Activated CD4-positive, alpha-beta memory T cell treated with anti-CD3 and anti-CD28 coated beads for 36 hours (primary cell): Measurements from ENCODE around the gene MS4A8. TPM values are rescaled to one million over a fixed set of nuclear protein-coding genes. Genes with fewer than 3 reads are reported as not detected.

Experiments
- CTCF ChIA-PET: fragments of 350-600 bp; sonication (Branson Sonifier 250); formaldehyde crosslinking; loops from one replicate; lab custom pipeline; 2021; ENCODE audit warnings: antibody characterized with exemption, inconsistent platforms; lab: Charles Lee
- POLR2A ChIA-PET: fragments of 350-600 bp; sonication (Branson Sonifier 250); formaldehyde crosslinking; loops from one replicate; lab custom pipeline; 2021; ENCODE audit warnings: antibody characterized with exemption; lab: Charles Lee
- DNase-seq: peaks from one replicate; pipeline ENCODE4 v3.0.0-alpha.2; 2020
- H3K27ac Mint-ChIP-seq: one replicate; pipeline ENCODE4 v1.8.0; 2021; ENCODE audit warnings: mixed read lengths
- H3K27me3 Mint-ChIP-seq: one replicate; pipeline ENCODE4 v1.8.0; 2021; ENCODE audit warnings: mixed read lengths
- H3K36me3 Mint-ChIP-seq: one replicate; pipeline ENCODE4 v1.8.0; 2021; ENCODE audit warnings: mixed read lengths
- H3K4me1 Mint-ChIP-seq: one replicate; pipeline ENCODE4 v1.8.0; 2021; ENCODE audit warnings: low read depth, mixed read lengths
- H3K4me3 Mint-ChIP-seq: one replicate; pipeline ENCODE4 v1.8.0; 2021; ENCODE audit warnings: mild to moderate bottlenecking, mixed read lengths
- H3K9me3 Mint-ChIP-seq: one replicate; pipeline ENCODE4 v1.8.0; 2021; ENCODE audit warnings: mixed read lengths
- intact Hi-C: fragments of 100-400 bp; cut with micrococcal nuclease; formaldehyde crosslinking; loops from one replicate; pipeline ENCODE4 v1.15.1; 2023
- total RNA-seq, 2 experiments: library from RNA; stranded (reverse); gene quantifications; one replicate each; pipeline ENCODE4 v1.2.3, GENCODE V29; 2021

Gene MS4A8
- total RNA-seq, 2 experiments from 2014 or later: not detected

DNA sequence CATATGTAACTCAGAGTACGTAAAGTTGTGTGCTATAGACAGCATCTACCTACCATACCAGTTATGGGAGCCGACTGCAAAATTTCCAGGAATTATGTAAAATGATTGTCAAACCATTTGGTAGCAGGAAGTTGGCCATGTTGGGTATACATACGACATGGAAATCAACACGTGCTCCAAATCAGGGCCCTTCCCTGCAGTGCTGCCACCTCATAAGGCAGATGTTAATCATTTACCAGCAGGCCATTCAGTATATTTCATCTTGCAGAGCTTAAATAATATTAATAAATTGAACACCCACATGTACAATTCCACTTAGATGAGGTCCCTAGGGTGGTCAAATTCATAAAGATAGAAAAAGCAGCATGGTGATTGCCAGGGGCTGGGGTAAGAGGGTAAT lies 34.9 kb downstream of the MS4A8 start:
- no peak overlapping the region for H3K27ac Mint-ChIP-seq
- intact Hi-C loops: no loop called here
- no peaks in the 10 kb centered on the region for H3K4me1 Mint-ChIP-seq
- H3K27me3 Mint-ChIP-seq: peaks cover 9% of the 10 kb centered on the region
- DNase-seq: no peak
- H3K36me3 Mint-ChIP-seq: no peaks in the 10 kb centered on the region
- ChIA-PET CTCF (no interaction called here), POLR2A (no interaction called here)
- H3K4me3 Mint-ChIP-seq: no peak overlapping the region
- no peaks in the 10 kb centered on the region for H3K9me3 Mint-ChIP-seq

DNA sequence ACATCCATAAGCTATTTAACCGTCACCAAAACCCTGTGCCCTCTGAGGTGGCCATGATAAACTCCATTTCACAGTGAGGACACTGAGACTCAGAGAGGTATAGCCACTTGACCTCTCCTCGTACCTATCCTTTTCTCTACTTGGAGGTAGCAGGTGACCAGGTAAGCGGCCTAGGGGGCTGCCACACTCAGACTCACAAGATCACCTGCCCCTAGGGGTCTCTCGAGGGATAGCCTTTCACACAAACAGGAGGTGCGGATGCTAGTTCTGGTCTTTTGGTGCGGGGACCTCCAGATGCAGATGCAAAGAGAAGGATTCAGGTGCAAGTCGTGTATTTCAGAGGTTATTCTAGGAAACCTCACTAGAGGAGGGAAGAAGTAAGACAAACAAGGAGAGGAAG lies 39.7 kb downstream of the MS4A8 start:
- Mint-ChIP-seq H3K36me3 (no peaks in the 10 kb centered on the region), H3K27me3 (peaks cover 4% of the 10 kb centered on the region), H3K4me1 (no peaks in the 10 kb centered on the region), H3K9me3 (no peaks in the 10 kb centered on the region), H3K4me3 (no peak overlapping the region), H3K27ac (no peak overlapping the region)
- DNase-seq: no peak
- CTCF ChIA-PET: interaction anchor here (1.3 kb wide), 1 partner anchor 14 kb away, joined by 4 read pairs; no protein-coding TSS in a partner anchor
- intact Hi-C loops: no loop called here
- POLR2A ChIA-PET: no interaction called here

DNA sequence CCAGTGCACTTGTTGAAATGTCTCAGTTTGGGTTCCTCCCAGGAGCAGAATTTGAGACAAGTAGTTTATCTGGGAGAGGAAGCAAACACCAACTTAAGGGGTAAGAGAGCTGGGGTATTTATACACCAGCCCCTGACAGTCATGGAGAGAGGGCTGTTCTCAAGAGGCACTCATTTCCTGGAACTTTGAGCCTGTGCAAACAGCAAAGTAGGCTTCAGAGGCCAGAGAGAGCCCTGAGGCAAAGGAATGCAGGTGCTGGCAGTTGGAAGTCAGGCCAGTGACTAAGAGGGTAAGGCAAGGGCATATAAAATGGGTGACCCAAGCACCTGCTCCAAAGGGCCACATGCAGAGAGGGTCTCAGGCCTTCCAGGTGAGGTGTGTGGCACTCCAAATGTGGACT lies 41.2 kb downstream of the MS4A8 start:
- H3K4me3 Mint-ChIP-seq: no peak overlapping the region
- H3K9me3 Mint-ChIP-seq: no peaks in the 10 kb centered on the region
- H3K27me3 Mint-ChIP-seq: peaks cover 7% of the 10 kb centered on the region
- no peaks in the 10 kb centered on the region for H3K36me3 Mint-ChIP-seq
- CTCF ChIA-PET: interaction anchor here (1.0 kb wide), 1 partner anchor 34 kb away, joined by 3 read pairs; no protein-coding TSS in a partner anchor
- POLR2A ChIA-PET: no interaction called here
- intact Hi-C loops: no loop called here
- no peaks in the 10 kb centered on the region for H3K4me1 Mint-ChIP-seq
- H3K27ac Mint-ChIP-seq: no peak overlapping the region
- DNase-seq: no peak

DNA sequence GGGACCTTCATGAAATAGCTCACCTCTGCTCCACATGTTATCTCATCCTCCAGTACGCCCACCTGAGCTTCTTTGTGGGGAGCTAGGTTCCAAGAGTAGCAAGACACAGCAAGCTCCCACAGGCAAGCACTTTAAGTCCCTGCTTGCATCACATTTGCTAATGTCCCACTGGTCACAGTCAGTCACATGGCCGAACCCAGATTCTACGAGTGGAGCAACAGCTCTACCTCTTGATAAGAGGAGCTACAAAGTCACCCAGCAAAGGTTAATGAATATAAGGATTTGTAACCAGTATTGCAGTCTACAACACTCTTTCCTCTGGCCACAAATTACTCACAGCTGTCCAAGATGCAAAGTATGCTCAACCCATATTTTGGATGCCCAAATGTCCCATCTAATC lies 42.0 kb downstream of the MS4A8 start:
- no peaks in the 10 kb centered on the region for H3K36me3 Mint-ChIP-seq
- CTCF ChIA-PET: no interaction called here
- no peak overlapping the region for H3K27ac Mint-ChIP-seq
- POLR2A ChIA-PET: no interaction called here
- H3K4me1 Mint-ChIP-seq: no peaks in the 10 kb centered on the region
- H3K27me3 Mint-ChIP-seq: peaks cover 9% of the 10 kb centered on the region
- no peaks in the 10 kb centered on the region for H3K9me3 Mint-ChIP-seq
- intact Hi-C loops: no loop called here
- no peak for DNase-seq
- H3K4me3 Mint-ChIP-seq: no peak overlapping the region

DNA sequence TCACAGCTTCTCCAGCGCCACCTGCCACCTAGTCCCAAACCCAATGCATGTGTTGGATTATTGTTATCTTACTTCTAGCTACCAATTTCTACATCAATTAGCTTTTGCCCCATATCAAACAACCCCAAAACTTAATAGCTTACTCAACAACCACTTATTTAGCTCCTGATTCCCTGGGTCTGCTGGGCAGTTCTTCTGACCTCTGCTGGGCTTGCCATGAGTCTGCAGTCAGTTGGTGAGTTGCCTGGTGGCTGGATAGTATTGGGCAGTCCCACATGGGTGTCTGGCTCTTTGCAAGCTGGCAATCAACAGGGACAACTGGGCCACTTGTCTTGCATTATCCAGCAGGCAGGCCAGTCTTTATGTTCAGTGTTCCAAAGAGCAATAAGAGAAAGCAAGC lies 43.6 kb downstream of the MS4A8 start:
- H3K27me3 Mint-ChIP-seq: peaks cover 9% of the 10 kb centered on the region
- POLR2A ChIA-PET: no interaction called here
- no peak overlapping the region for H3K4me3 Mint-ChIP-seq
- H3K36me3 Mint-ChIP-seq: no peaks in the 10 kb centered on the region
- intact Hi-C loops: no loop called here
- CTCF ChIA-PET: interaction anchor here (1.5 kb wide), 1 partner anchor 13 kb away, joined by 8 read pairs; the partner anchor contains the start of gene MS4A15
- H3K4me1 Mint-ChIP-seq: no peaks in the 10 kb centered on the region
- no peaks in the 10 kb centered on the region for H3K9me3 Mint-ChIP-seq
- no peak for DNase-seq
- no peak overlapping the region for H3K27ac Mint-ChIP-seq

DNA sequence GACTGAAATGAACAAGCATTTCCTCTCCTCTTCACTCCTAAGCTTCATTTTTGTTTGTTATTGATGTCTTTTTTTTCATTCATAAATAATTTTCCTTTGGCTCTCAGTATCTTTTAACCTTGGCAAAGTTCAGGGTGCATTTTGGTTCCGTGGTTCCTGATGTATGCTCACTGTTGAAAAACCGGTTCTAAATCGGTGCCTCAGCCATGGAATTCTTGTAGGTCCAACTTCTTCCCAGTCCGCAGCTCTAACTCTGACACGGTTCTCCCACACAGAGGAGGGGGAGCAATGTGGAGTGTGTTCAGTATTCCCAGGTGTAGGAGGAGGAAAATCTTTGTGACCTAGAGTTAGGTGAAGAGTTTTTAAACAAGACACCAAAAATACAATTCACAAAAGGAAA lies 44.7 kb downstream of the MS4A8 start:
- no peaks in the 10 kb centered on the region for H3K36me3 Mint-ChIP-seq
- H3K4me3 Mint-ChIP-seq: no peak overlapping the region
- H3K27me3 Mint-ChIP-seq: peaks cover 5% of the 10 kb centered on the region
- POLR2A ChIA-PET: no interaction called here
- CTCF ChIA-PET: interaction anchor here (1.5 kb wide), 1 partner anchor 12 kb away, joined by 8 read pairs; the partner anchor contains the start of gene MS4A15
- intact Hi-C loops: no loop called here
- no peaks in the 10 kb centered on the region for H3K4me1 Mint-ChIP-seq
- no peak overlapping the region for H3K27ac Mint-ChIP-seq
- no peak for DNase-seq
- H3K9me3 Mint-ChIP-seq: no peaks in the 10 kb centered on the region

DNA sequence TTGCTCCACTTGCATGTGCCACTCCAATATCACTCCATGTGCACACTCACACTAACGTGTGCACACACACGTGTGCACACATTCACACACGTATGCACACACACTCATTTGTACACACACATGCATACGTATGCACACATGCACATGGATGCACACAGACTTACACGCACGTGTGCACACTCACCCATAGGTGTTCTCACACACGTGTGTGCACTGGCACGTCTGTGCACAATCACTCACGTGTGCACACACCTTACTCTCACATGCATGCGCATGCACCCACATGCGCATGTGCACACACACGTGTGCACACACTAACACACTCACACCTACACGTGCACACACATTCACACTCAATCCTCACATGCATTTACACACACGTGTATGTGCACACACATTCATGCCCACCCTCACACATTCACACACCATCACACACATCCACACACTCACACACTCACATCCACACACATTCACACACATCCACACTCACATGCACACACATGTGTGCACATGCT lies 48.0 kb downstream of the MS4A8 start:
- Mint-ChIP-seq H3K27ac (no peak overlapping the region), H3K9me3 (no peaks in the 10 kb centered on the region), H3K4me3 (no peak overlapping the region), H3K27me3 (peaks cover 14% of the 10 kb centered on the region), H3K36me3 (no peaks in the 10 kb centered on the region), H3K4me1 (no peaks in the 10 kb centered on the region)
- ChIA-PET POLR2A (no interaction called here), CTCF (interaction anchor here (1.3 kb wide), 1 partner anchor 28 kb away, joined by 3 read pairs; no protein-coding TSS in a partner anchor)
- no peak for DNase-seq
- intact Hi-C loops: no loop called here

DNA sequence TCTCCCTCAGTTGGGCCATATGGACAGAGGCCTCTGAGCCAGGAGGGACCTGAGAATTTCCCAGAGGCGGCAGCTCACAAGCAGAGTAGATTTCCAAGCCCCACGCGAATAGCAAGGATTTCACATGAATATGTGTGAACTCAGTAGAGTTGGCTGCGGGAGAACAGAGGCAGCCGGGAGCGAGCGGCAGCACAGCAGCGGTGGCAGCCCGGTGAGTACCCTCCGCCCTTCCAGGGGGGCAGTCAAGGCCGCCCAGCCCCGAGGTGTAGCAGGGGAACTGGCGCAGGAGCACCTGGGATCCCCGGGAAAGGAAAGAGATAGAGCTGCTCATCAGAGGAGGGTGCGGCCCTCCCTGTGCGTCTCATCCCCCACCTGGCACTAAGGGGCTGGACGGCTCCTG lies 48.8 kb downstream of the MS4A8 start:
- no peak for DNase-seq
- Mint-ChIP-seq H3K4me3 (no peak overlapping the region), H3K4me1 (no peaks in the 10 kb centered on the region), H3K36me3 (no peaks in the 10 kb centered on the region), H3K27ac (no peak overlapping the region), H3K9me3 (no peaks in the 10 kb centered on the region), H3K27me3 (peaks cover 16% of the 10 kb centered on the region)
- intact Hi-C loops: no loop called here
- ChIA-PET POLR2A (no interaction called here), CTCF (interaction anchor here (1.3 kb wide), 1 partner anchor 27 kb away, joined by 3 read pairs; no protein-coding TSS in a partner anchor)

DNA sequence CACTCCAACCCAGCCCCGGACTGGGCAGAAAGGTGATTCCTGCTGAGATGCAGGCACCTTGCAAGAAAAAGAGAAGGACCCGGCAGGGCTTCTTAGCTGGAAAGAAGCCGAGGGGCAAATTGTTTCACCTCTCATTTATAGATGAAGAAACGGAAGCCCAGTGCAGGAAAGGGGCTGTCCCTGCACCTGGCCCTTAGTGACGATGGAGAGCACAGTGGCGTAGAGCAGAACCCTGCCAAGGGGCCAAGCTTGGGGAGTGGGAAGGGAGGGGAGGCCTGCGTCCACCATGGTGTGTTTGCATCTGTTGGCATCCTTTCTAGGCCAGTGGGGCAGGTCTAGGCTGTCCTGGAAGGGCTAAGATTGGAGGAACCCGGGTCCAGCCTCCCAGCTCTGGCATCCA lies 49.4 kb downstream of the MS4A8 start:
- Mint-ChIP-seq H3K36me3 (no peaks in the 10 kb centered on the region), H3K27me3 (peaks cover 17% of the 10 kb centered on the region), H3K27ac (no peak overlapping the region), H3K4me1 (no peaks in the 10 kb centered on the region), H3K4me3 (no peak overlapping the region), H3K9me3 (no peaks in the 10 kb centered on the region)
- ChIA-PET CTCF (no interaction called here), POLR2A (no interaction called here)
- intact Hi-C loops: no loop called here
- no peak for DNase-seq

DNA sequence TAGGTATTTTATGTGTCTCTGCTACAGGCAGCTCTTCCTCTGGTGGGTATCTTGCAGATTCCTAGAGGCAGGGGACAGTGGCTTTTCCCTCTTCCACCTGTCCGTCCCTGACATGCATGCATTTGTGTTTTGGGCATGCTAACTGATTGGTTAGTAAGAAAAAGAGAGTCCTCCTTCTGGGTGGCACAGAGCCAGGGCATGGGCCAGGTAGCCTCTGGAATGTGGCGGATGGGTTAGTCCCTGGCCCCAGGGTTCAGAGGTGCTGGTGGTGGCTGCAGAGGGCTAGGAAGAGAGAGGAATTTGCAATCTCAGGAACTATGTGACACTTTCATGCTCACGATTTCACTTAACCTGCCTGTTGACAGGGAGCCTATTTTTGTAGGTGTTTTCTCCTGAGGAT lies 51.5 kb downstream of the MS4A8 start:
- H3K4me3 Mint-ChIP-seq: no peak overlapping the region
- ChIA-PET CTCF (no interaction called here), POLR2A (no interaction called here)
- H3K27me3 Mint-ChIP-seq: peaks cover 12% of the 10 kb centered on the region
- H3K27ac Mint-ChIP-seq: no peak overlapping the region
- no peaks in the 10 kb centered on the region for H3K36me3 Mint-ChIP-seq
- DNase-seq: no peak
- intact Hi-C loops: no loop called here
- no peaks in the 10 kb centered on the region for H3K4me1 Mint-ChIP-seq
- H3K9me3 Mint-ChIP-seq: no peaks in the 10 kb centered on the region

DNA sequence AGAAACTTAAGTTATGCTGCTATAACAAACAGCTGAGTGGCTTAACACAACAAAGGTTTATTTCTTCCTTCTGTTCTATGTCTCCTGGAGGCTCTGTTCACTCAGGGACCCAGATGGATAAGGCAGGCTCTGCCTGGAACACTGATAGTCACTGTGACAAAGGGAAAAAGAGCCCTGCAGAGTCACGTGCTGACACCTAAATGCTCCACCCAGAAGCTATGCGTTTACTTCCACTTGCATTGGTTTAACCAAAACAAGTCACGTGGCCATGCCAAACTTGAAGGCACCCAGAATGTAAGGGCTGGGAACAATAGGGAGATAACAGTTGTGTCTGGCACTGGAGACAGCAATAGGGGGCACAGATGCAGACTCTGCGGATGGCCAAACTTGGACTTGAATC lies 53.9 kb downstream of the MS4A8 start:
- no peaks in the 10 kb centered on the region for H3K9me3 Mint-ChIP-seq
- peaks cover 18% of the 10 kb centered on the region for H3K27me3 Mint-ChIP-seq
- no peak for DNase-seq
- ChIA-PET POLR2A (no interaction called here), CTCF (interaction anchor here (0.6 to 1.4 kb wide), 3 partner anchors 10 to 390 kb away, joined by 3 to 5 read pairs (median 4); no protein-coding TSS in a partner anchor)
- intact Hi-C loops: no loop called here
- no peaks in the 10 kb centered on the region for H3K36me3 Mint-ChIP-seq
- no peak overlapping the region for H3K4me3 Mint-ChIP-seq
- H3K4me1 Mint-ChIP-seq: no peaks in the 10 kb centered on the region
- H3K27ac Mint-ChIP-seq: no peak overlapping the region

DNA sequence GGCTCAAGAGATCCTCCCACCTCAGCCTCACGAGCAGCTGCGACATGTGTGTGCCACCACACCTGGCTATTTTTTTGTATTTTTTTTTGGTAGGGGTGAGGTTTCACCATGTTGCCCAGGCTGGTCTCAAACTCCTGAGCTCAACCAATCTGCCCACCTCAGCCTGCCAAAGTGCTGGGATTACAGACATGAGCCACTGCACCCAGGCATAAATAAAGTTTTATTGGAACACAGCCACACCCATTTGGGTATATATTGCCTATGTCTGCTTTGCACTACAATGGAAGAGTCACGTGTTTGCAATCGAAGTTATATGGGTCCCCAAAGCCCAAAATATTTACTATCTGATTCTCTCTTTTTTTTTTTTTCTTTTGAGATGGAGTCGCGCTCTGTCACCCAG lies 55.5 kb downstream of the MS4A8 start:
- H3K36me3 Mint-ChIP-seq: no peaks in the 10 kb centered on the region
- H3K4me3 Mint-ChIP-seq: no peak overlapping the region
- intact Hi-C loops: no loop called here
- H3K4me1 Mint-ChIP-seq: no peaks in the 10 kb centered on the region
- DNase-seq: no peak
- no peaks in the 10 kb centered on the region for H3K9me3 Mint-ChIP-seq
- peaks cover 28% of the 10 kb centered on the region for H3K27me3 Mint-ChIP-seq
- CTCF ChIA-PET: no interaction called here
- no peak overlapping the region for H3K27ac Mint-ChIP-seq
- POLR2A ChIA-PET: no interaction called here
